Activated naive CD8-positive, alpha-beta T cell (primary cell): ENCODE results near the gene C20orf204.
"Not testable (repeated sequence)": the region's sequence is repeated elsewhere in the genome, so short reads cannot be mapped to it uniquely, and the experiment has no call there.

Experiments used
- H3K27ac Mint-ChIP-seq: one replicate; pipeline ENCODE4 v1.8.0; 2021; ENCODE audit warnings: mixed read lengths
- H3K27me3 Mint-ChIP-seq: one replicate; pipeline ENCODE4 v1.8.0; 2021; ENCODE audit warnings: mixed read lengths
- H3K36me3 Mint-ChIP-seq: one replicate; pipeline ENCODE4 v1.8.0; 2021; ENCODE audit warnings: mixed read lengths
- H3K4me1 Mint-ChIP-seq: one replicate; pipeline ENCODE4 v1.8.0; 2021; ENCODE audit warnings: low read depth, mixed read lengths
- H3K4me3 Mint-ChIP-seq: one replicate; pipeline ENCODE4 v1.8.0; 2021; ENCODE audit warnings: mild to moderate bottlenecking, mixed read lengths
- H3K9me3 Mint-ChIP-seq: one replicate; pipeline ENCODE4 v1.8.0; 2021; ENCODE audit warnings: low read depth, mixed read lengths

C20orf204 gene

DNA sequence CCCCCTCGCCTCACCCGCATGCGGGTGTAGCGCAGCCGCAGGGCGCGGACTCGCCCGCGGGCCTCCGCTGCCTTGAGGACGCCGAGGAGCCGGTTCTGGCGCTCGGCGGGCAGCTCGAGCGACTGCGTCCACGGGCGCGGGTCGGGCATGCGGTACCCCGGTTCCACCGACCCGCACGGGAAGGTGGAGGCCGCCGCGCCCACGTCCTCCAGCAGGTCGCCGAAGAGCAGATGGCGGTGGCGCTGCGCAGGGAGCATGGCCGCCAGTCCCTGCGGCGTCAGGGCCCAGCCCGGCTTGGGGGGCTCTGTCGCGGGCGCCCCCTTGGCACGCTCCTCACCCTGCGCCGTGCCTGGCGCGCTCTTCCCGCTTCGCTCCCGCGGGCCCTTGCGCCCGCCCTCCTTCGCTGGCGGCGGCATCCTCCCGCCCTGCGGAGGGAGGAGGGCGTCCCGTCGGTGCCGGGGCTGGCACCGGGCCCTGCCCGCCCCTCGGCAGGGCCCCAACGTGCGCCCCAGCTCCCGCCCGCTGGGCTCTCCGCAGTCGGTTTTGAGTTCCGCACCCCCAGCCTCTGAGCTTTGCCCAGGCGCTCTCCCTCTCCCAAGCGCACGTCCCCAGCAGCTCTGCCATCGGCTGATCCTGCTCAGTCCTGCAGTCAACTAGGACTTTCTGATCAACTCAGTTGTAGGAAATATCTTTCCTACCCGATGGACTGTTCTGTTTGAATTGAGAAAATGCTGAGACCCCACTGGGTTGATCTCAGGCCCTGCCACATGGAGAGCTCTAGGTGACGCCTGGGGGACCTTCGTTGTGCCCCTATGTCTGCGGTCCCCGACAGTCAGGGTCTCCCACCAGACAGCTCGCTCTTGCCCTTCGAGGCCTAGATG, 48.1 kb downstream of the C20orf204 start, which contains the start of gene LKAAEAR1:
Gene LKAAEAR1, minus strand, starts transcription at position 595 of the 881 bp plus-strand sequence. Its CDS starts 179 bp downstream, at position 416.
- H3K27me3 Mint-ChIP-seq = no peaks in the 10 kb centered on the region
- H3K9me3 Mint-ChIP-seq = no peaks in the 10 kb centered on the region
- H3K36me3 Mint-ChIP-seq = no peaks in the 10 kb centered on the region
- H3K4me3 Mint-ChIP-seq = peak within 1 kb of the TSS; percentile 91
- peak within 1 kb of the TSS; percentile 70 for H3K27ac Mint-ChIP-seq
- peaks cover 25% of the 10 kb centered on the region for H3K4me1 Mint-ChIP-seq

GRCh38 chr20:64084685-64085152, 48.7 kb downstream of the C20orf204 start:
- Mint-ChIP-seq H3K4me3 (peak overlapping the region; percentile 91), H3K4me1 (peaks cover 23% of the 10 kb centered on the region), H3K9me3 (no peaks in the 10 kb centered on the region)

GRCh38 chr20:64086801-64087200, 50.8 kb downstream of the C20orf204 start:
- H3K27ac Mint-ChIP-seq = no peak overlapping the region
- H3K9me3 Mint-ChIP-seq = no peaks in the 10 kb centered on the region
- H3K4me1 Mint-ChIP-seq = peaks cover 17% of the 10 kb centered on the region
- H3K27me3 Mint-ChIP-seq = no peaks in the 10 kb centered on the region
- H3K36me3 Mint-ChIP-seq = no peaks in the 10 kb centered on the region
- H3K4me3 Mint-ChIP-seq = no peak overlapping the region

More at GRCh38 chr20:64084685-64085152, 48.7 kb downstream of the C20orf204 start:
- Mint-ChIP-seq H3K36me3 (no peaks in the 10 kb centered on the region), H3K27ac (no peak overlapping the region), H3K27me3 (no peaks in the 10 kb centered on the region)

DNA sequence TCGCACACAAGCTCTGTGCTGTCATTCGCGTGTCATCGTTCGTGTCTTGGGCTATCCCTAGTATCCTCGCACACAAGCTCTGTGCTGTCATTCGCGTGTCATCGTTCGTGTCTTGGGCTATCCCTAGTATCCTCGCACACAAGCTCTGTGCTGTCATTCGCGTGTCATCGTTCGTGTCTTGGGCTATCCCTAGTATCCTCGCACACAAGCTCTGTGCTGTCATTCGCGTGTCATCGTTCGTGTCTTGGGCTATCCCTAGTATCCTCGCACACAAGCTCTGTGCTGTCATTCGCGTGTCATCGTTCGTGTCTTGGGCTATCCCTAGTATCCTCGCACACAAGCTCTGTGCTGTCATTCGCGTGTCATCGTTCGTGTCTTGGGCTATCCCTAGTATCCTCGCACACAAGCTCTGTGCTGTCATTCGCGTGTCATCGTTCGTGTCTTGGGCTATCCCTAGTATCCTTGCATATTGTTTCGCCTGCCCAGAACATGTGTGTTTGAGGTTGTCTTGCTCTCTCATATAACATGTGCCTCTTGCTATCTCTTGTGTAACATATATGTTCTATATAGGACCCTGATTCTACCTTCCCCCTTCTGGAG, 51.3 kb downstream of the C20orf204 start:
- not testable (repeated sequence) for H3K27me3 Mint-ChIP-seq, H3K36me3 Mint-ChIP-seq, H3K27ac Mint-ChIP-seq, H3K4me3 Mint-ChIP-seq, H3K9me3 Mint-ChIP-seq
- peaks cover 14% of the 10 kb centered on the region for H3K4me1 Mint-ChIP-seq

GRCh38 chr20:64088586-64088985, 52.6 kb downstream of the C20orf204 start:
- H3K4me1 Mint-ChIP-seq, H3K4me3 Mint-ChIP-seq, H3K27ac Mint-ChIP-seq, H3K27me3 Mint-ChIP-seq, H3K9me3 Mint-ChIP-seq, H3K36me3 Mint-ChIP-seq: not testable (repeated sequence)
